ENCODE results near the gene GCLM. TPM values are rescaled to one million over a fixed set of nuclear protein-coding genes. Genes with fewer than 3 reads are reported as not detected.

The GCLM gene
- polyA plus RNA-seq, 3 donors from 2014 or later, result 14.7 to 30.6 (median 20.9) TPM

- peaks cover 0 to 1% (median 0%) of the 10 kb centered on the region in 6 donors for H3K9me3 Mint-ChIP-seq
- peak overlapping the region; percentile 89 to 99 (median 92) for H3K27ac Mint-ChIP-seq
- H3K4me1 Mint-ChIP-seq, result peaks cover 45 to 54% of the 10 kb centered on the region in 2 donors
- peak; percentile 51 to 55 (median 52) for DNase-seq
- peaks cover 0 to 4% (median 3%) of the 10 kb centered on the region in 3 donors for H3K36me3 Mint-ChIP-seq
- H3K4me3 Mint-ChIP-seq, result peak overlapping the region; percentile 91 to 99 (median 96)
- peaks cover 0 to 14% (median 7%) of the 10 kb centered on the region in 3 donors for H3K27me3 Mint-ChIP-seq (ENCODE audit: low read depth in 3 of 3)
Observed at GRCh38 chr1:93908394-93909145, 660 bp downstream of the GCLM start.

GRCh38 chr1:93907718-93908117 lies 1.5 kb downstream of the GCLM start:
- H3K27ac Mint-ChIP-seq, result peak overlapping the region; percentile 22 to 87 (median 82)
- H3K36me3 Mint-ChIP-seq, result peaks cover 1 to 5% (median 4%) of the 10 kb centered on the region in 3 donors
- H3K4me3 Mint-ChIP-seq, result peak overlapping the region; percentile 78 to 97 (median 91)
- peaks cover 0 to 12% (median 7%) of the 10 kb centered on the region in 3 donors for H3K27me3 Mint-ChIP-seq (ENCODE audit: low read depth in 3 of 3)
- peaks cover 46 to 56% of the 10 kb centered on the region in 2 donors for H3K4me1 Mint-ChIP-seq
- no peak for DNase-seq
- peaks cover 0 to 1% (median 0%) of the 10 kb centered on the region in 6 donors for H3K9me3 Mint-ChIP-seq

- H3K4me3 Mint-ChIP-seq, result peak overlapping the region in 2 of 5 donors; percentile 18 to 19
Observed at GRCh38 chr1:93906480-93906879, 2.8 kb downstream of the GCLM start.

GRCh38 chr1:93905734-93906133 lies 3.5 kb downstream of the GCLM start:
- H3K27me3 Mint-ChIP-seq (ENCODE audit: low read depth in 3 of 3), result peaks cover 0 to 12% (median 7%) of the 10 kb centered on the region in 3 donors
- no peak for DNase-seq
- peaks cover 48 to 56% of the 10 kb centered on the region in 2 donors for H3K4me1 Mint-ChIP-seq
- no peaks in the 10 kb centered on the region for H3K9me3 Mint-ChIP-seq
- peaks cover 4 to 9% (median 7%) of the 10 kb centered on the region in 3 donors for H3K36me3 Mint-ChIP-seq
- H3K27ac Mint-ChIP-seq, result peak overlapping the region in 4 of 6 donors; percentile 12 to 44 (median 25)
- no peak overlapping the region for H3K4me3 Mint-ChIP-seq

More at GRCh38 chr1:93906480-93906879, 2.8 kb downstream of the GCLM start:
- DNase-seq, result no peak
- Mint-ChIP-seq H3K27ac (peak overlapping the region in 3 of 6 donors; percentile 24 to 68 (median 33)), H3K4me1 (peaks cover 48 to 56% of the 10 kb centered on the region in 2 donors), H3K27me3 (ENCODE audit: low read depth in 3 of 3) (peaks cover 0 to 12% (median 7%) of the 10 kb centered on the region in 3 donors), H3K9me3 (no peaks in the 10 kb centered on the region), H3K36me3 (peaks cover 4 to 7% (median 5%) of the 10 kb centered on the region in 3 donors)

GRCh38 chr1:93905051-93905450 lies 4.2 kb downstream of the GCLM start:
- Mint-ChIP-seq H3K27ac (peak overlapping the region; percentile 80 to 95 (median 91)), H3K4me3 (peak overlapping the region in 2 of 5 donors; percentile 69 to 78), H3K27me3 (ENCODE audit: low read depth in 3 of 3) (peaks cover 0 to 11% (median 5%) of the 10 kb centered on the region in 3 donors), H3K9me3 (no peaks in the 10 kb centered on the region), H3K36me3 (peaks cover 4 to 11% (median 8%) of the 10 kb centered on the region in 3 donors), H3K4me1 (peaks cover 45 to 53% of the 10 kb centered on the region in 2 donors)
- no peak for DNase-seq

GRCh38 chr1:93904228-93904627 lies 5.0 kb downstream of the GCLM start:
- H3K36me3 Mint-ChIP-seq, result peaks cover 4 to 13% (median 10%) of the 10 kb centered on the region in 3 donors
- H3K4me1 Mint-ChIP-seq, result peaks cover 40 to 47% of the 10 kb centered on the region in 2 donors
- no peaks in the 10 kb centered on the region for H3K9me3 Mint-ChIP-seq
- H3K27ac Mint-ChIP-seq, result peak overlapping the region; percentile 80 to 95 (median 91)
- peak; percentile 20 to 33 (median 21) for DNase-seq
- H3K4me3 Mint-ChIP-seq, result peak overlapping the region; percentile 54 to 78 (median 68)
- peaks cover 0 to 5% (median 0%) of the 10 kb centered on the region in 3 donors for H3K27me3 Mint-ChIP-seq (ENCODE audit: low read depth in 3 of 3)

GRCh38 chr1:93900723-93901504 lies 8.3 kb downstream of the GCLM start:
- no peak overlapping the region for H3K4me3 Mint-ChIP-seq
- DNase-seq, result no peak
- H3K9me3 Mint-ChIP-seq, result no peaks in the 10 kb centered on the region
- H3K4me1 Mint-ChIP-seq, result peaks cover 19 to 20% of the 10 kb centered on the region in 2 donors
- no peaks in the 10 kb centered on the region for H3K27me3 Mint-ChIP-seq (ENCODE audit: low read depth in 3 of 3)
- peaks cover 7 to 23% (median 8%) of the 10 kb centered on the region in 3 donors for H3K36me3 Mint-ChIP-seq
- no peak overlapping the region for H3K27ac Mint-ChIP-seq

GRCh38 chr1:93899543-93900207 lies 9.6 kb downstream of the GCLM start:
- no peak overlapping the region for H3K4me3 Mint-ChIP-seq
- H3K36me3 Mint-ChIP-seq, result peaks cover 7 to 28% (median 13%) of the 10 kb centered on the region in 3 donors
- H3K27me3 Mint-ChIP-seq (ENCODE audit: low read depth in 3 of 3), result peaks cover 0 to 2% (median 0%) of the 10 kb centered on the region in 3 donors
- H3K27ac Mint-ChIP-seq, result no peak overlapping the region
- peaks cover 13 to 14% of the 10 kb centered on the region in 2 donors for H3K4me1 Mint-ChIP-seq
- no peaks in the 10 kb centered on the region for H3K9me3 Mint-ChIP-seq
- no peak for DNase-seq

- Mint-ChIP-seq H3K9me3 (no peaks in the 10 kb centered on the region), H3K4me1 (no peaks in the 10 kb centered on the region), H3K27me3 (ENCODE audit: low read depth in 3 of 3) (no peaks in the 10 kb centered on the region), H3K4me3 (no peak overlapping the region), H3K36me3 (peaks cover 10 to 26% (median 16%) of the 10 kb centered on the region in 3 donors), H3K27ac (no peak overlapping the region)
- no peak for DNase-seq
Observed at GRCh38 chr1:93888900-93889299, 20.3 kb downstream of the GCLM start.

- H3K4me3 Mint-ChIP-seq, result no peak overlapping the region
- H3K27ac Mint-ChIP-seq, result peak overlapping the region in 1 of 6 donors; percentile 24
- peaks cover 25 to 34% of the 10 kb centered on the region in 2 donors for H3K4me1 Mint-ChIP-seq
- no peaks in the 10 kb centered on the region for H3K9me3 Mint-ChIP-seq
- peaks cover 13 to 16% (median 16%) of the 10 kb centered on the region in 3 donors for H3K27me3 Mint-ChIP-seq (ENCODE audit: low read depth in 3 of 3)
- peaks cover 4 to 14% (median 9%) of the 10 kb centered on the region in 3 donors for H3K36me3 Mint-ChIP-seq
- DNase-seq, result no peak
Observed at GRCh38 chr1:93882269-93882668, 27.0 kb downstream of the GCLM start.

- Mint-ChIP-seq H3K27me3 (ENCODE audit: low read depth in 3 of 3) (peaks cover 13 to 18% (median 17%) of the 10 kb centered on the region in 3 donors), H3K4me1 (peaks cover 37 to 47% of the 10 kb centered on the region in 2 donors), H3K36me3 (peaks cover 10 to 21% (median 14%) of the 10 kb centered on the region in 3 donors), H3K27ac (peak overlapping the region in 5 of 6 donors; percentile 23 to 89 (median 56)), H3K4me3 (peak overlapping the region in 4 of 5 donors; percentile 2 to 55 (median 26)), H3K9me3 (no peaks in the 10 kb centered on the region)
- DNase-seq, result no peak
Observed at GRCh38 chr1:93880731-93881130, 28.5 kb downstream of the GCLM start.

GRCh38 chr1:93878889-93879586 lies 30.2 kb downstream of the GCLM start, which contains the start of gene DNTTIP2:
Gene DNTTIP2, minus strand, starts transcription at chr1:93879206. Its CDS starts 58 bp downstream, at chr1:93879148.
- H3K4me3 Mint-ChIP-seq, result peak within 1 kb of the TSS; percentile 94 to 99 (median 97)
- DNase-seq, result peak; percentile 90 to 91 (median 91)
- peak within 1 kb of the TSS; percentile 97 to 100 (median 99) for H3K27ac Mint-ChIP-seq
- H3K4me1 Mint-ChIP-seq, result peaks cover 39 to 63% of the 10 kb centered on the region in 2 donors
- H3K36me3 Mint-ChIP-seq, result peaks cover 22 to 33% (median 25%) of the 10 kb centered on the region in 3 donors
- H3K9me3 Mint-ChIP-seq, result no peaks in the 10 kb centered on the region
- H3K27me3 Mint-ChIP-seq (ENCODE audit: low read depth in 3 of 3), result peaks cover 13 to 18% (median 17%) of the 10 kb centered on the region in 3 donors

All from immature natural killer cell (primary cell).